GM18505 (cell line): ENCODE measurements around the gene INSIG1.

Experiments used
- ATAC-seq: cut with Tn5 transposase; IDR thresholded peaks from one replicate; pipeline ENCODE4 v1.9.1; 2021; ENCODE audit not compliant: unreplicated experiment
- POLR2A ChIP-seq: IDR thresholded peaks from 4 replicates; pipeline ENCODE4 v1.6.1; 2011; ENCODE audit warnings: borderline replicate concordance; ENCODE audit not compliant: insufficient read depth, insufficient read length; ENCODE audit errors: extremely low read depth

INSIG1 gene

DNA sequence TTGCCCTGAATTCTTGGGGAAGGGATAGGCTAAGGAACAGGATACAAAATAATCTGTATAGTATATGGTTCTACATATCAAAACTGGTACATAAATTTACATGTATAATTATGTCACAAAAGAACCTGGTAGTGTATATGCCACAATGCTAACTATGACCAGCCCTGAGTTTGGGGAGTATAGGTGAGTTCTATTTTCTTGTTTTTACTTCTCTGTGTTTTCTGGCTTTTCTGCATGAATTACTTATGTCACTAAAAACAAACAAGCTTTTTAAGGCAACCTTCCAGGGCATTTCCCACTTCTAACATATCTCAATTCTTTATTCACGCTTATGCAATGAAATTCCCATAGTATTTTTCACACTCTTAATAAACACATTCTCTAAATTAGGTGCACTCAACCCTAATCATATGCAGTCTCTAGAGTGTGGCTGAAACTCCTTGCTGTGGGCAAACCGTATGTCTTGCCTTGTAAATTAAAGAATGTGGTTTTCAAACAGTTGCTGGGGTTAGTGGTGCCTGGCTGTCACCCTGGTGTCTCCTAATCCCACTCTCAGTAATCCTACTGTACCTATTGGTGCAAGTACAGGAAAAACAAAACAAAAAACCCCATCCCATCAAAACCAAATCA, 14.0 kb upstream of the INSIG1 start:
- ATAC-seq = peak; percentile 80
- no peak for TF ChIP-seq POLR2A

DNA sequence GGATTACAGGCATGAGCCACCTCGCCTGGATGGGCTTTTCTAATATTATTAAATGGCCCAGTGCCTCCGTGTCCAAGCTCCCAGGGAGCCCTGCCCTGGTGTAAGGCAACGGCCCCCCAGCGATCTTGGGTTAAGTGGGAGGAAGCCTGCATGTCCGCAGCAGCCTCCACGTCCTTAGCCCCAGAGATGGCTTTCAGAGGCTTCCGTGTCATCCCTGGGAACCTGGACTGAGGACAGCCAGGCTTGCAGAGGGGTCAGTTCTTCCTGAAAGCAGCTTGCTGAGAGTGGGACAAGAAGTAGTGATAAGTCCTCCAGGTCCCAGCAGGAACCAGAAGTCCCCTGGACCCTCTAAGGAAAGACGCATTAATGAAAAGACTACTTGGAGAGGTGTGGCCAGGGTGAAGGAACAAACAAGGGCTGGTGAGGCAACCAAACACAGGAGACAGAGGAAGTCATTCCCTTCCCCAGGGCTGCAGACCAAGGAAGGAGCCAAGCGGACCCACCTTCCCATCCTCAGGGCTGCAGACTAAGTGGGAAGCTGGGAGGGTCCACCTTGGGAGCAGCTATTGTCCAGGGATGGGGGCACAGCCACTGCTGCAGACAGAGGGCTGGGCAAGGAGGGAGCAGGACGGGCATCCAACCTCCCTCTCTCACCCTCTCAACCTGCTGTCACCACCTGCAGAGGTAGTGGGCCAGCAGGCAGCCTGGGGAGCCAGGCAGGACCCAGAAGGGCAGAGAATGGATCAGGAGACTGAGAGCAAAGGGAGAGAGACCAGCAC, 13.0 kb upstream of the INSIG1 start:
- ATAC-seq = no peak
- TF ChIP-seq POLR2A = no peak

DNA sequence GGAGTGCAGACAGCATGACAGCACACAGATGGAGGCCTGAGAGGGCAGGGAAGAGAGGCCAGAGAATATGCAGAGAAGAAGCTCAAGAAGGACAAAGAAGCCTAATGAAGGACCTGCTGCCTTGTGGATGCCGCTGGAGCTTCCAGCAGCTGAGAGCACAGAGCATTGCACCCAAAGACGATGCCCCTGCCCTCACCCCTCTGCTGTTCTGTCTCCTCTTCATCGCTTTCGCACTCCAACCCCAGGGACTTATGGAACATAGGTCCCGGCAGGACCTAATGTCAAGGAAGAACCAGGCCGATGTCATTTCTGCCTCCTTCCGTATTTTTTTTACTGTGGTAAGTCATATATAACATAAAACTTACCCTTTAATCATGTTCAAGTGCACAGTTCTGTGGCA, 12.3 kb upstream of the INSIG1 start:
- no peak for ATAC-seq
- TF ChIP-seq POLR2A = no peak

GRCh38 chr7:155285833-155286232, 11.8 kb upstream of the INSIG1 start:
- no peak for ATAC-seq
- no peak for TF ChIP-seq POLR2A

DNA sequence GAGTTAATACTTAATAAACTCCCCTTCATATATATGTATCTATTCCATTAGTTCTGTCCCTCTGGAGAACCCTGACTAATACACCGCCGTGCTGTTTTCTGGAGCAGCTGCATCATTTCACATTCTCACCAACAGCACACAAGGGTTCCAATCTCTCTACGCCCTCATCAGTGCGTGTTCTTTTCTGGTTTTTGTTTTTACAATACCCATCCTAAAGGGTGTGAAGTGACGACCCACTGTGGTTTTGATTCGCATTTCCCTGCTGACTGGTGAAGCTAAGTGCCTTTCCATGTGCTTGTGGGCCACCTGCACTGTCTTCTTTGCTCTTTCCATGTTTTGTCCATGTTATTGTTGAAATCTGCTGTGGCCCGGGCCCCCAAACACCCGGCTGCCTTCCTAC, 11.0 kb upstream of the INSIG1 start:
- no peak for ATAC-seq
- no peak for TF ChIP-seq POLR2A

DNA sequence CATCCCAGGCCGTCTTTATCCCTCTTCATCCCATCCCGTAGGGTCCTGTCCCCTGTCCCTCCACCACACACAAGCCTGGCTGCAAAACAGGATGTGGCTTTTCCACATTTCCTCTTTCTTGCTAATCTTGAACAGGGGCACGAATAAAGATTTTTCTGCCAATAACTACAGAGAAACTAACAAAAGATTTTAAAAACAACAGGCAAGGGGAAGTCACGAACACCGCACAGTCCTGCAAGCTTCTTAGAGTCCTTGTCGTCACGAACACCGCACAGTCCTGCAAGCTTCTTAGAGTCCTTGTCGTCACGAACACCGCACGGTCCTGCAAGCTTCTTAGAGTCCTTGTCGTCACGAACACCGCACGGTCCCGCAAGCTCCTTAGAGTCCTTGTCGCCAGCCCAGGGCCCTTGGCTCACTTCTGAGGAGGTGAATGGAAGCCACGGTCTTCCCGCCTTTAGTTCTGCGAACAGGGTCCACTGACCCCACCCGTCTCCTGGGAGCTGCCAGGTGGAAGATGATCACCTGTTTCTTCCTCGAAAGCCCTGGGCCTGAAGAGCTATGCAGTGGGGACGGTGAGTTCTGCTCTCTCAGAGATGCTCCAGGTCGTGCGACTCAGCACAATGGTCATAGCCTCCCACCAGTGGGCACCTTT, 10.3 kb upstream of the INSIG1 start:
- no peak for TF ChIP-seq POLR2A
- no peak for ATAC-seq

DNA sequence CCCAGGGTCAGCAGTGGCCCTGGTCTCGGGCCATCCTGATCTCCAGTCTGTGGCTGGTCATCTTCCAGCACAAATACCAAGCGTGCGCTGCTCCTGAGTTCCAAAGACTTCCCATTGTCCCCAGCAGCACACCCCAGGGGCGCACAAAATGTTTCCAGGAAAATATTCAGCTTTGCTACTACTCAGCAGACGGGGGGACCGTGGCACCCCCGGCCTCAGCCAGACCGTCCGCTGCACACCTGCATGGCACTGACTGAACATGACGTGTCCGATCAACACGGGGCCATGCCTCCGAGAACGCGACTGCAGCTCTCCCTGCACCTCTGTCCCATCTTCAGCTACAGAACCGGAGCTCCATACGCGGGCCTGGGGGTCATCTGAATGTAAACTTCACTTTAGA, 9.6 kb upstream of the INSIG1 start:
- no peak for ATAC-seq

DNA sequence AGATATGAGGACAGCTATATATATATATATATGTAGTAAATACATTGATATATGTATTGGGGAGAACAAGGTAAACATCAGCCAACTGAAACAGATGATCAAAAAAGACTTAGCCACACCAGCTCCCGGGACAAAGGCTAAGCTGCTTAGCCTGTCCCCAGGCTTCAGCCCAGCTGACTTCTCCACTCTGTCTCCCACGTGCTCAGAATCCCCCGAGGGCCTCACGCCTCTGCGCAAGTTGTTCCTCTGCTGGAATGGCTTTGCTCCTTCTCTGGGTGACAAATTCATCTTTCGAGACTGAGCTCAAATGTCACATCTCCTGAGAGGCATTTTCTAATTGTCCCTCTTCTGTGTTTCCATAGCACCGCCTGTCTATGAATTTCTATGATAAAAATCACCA, 8.6 kb upstream of the INSIG1 start:
- ATAC-seq = no peak
- no peak for TF ChIP-seq POLR2A

More for the DNA sequence above, 9.6 kb upstream of the INSIG1 start:
- no peak for TF ChIP-seq POLR2A

DNA sequence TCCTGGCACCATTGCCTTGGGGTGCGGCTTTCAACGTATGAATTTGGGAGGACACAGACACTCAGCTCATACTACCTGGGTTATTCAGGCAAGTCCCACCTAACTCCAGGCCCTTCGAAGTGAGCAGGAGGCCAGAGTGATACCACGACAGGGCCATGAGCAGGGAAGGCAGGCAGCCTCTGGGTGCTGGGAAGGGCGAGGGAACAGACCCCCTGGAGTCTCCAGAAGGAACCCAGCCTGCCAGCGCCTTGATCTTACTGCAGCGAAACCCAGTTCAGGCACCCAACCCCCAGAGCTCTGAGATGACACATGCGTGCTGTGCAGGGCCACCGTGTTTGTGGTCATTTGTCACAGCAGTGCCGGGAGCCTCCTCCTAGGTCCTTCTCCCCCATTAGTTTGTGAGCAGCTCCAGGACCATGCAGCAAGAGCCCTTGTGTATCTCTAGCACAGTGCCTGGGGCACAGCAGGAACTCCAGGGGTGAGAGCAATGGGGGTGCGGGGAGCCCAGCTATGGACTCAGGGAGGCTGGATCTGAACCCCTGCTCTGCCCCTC, 7.7 kb upstream of the INSIG1 start:
- no peak for ATAC-seq
- TF ChIP-seq POLR2A = no peak

DNA sequence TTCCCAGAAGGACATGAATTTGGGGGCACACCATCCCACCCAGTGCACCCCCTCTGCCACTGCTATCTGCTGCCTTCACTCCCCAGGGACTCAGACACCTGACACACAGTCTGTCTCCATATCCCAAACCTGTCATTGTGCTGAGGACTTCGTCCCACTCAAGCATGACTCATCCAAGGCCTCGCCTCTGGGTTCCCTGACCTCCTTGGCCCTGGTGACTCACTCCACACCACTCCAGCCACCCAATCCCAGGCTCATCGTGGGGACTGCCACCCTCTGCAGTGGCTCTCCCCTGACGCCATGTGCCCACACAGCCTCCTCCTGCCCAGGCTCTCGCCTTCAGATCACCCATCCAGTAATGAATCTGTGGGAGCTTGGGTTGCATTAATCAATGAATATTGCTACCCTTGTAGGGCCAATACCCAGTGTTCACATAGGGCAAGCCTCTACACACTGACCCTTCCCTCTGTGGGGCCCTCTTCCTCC, 6.6 kb upstream of the INSIG1 start:
- no peak for TF ChIP-seq POLR2A
- ATAC-seq = no peak

DNA sequence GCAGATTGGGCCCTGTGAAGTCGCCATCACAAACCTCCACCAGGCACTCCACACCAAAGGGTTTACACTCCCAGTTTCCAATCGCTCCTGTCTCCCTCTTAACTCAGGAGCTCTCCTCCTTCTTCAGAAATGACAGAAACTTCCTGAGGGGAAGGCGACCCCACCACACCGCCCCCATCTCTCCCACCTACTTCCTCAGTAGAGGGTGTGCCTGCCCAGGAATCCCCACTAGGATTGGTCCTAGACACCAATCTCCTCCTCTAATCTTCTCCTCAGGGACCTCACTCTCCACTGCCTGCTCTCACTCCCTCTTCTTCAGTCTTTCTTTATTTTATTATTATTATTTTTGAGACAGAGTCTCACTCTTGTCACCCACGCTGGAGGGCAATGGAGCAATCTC, 5.9 kb upstream of the INSIG1 start:
- no peak for ATAC-seq
- TF ChIP-seq POLR2A = no peak

DNA sequence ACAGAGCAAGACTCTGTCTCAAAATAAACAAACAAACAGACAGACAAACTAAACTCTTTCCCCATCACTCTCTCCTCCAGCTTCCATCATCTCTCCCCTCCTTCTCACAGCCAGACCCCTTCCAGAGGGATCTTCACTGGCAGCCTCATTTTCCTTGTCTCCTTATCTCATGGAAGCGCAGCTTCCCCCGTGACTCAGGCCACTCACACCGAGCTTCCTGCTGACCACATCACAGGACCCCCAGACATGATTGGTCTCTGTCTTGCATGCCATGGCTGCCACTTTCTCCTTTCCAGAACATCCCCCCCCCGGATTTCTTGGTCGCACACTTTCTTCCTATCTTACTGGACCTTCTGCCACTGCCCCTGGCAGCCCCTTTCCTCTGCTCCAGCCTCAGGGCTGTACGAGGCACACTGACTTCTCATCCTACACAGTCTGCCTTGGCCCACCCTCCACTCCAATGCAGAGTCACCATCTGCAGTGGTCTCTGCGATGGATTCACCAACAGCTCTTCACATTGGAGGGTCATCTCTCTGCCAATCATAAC, 4.9 kb upstream of the INSIG1 start:
- ATAC-seq = no peak
- TF ChIP-seq POLR2A = no peak

- TF ChIP-seq POLR2A = no peak
- ATAC-seq = no peak
Observed at GRCh38 chr7:155293721-155294510, 3.8 kb upstream of the INSIG1 start.

- no peak for ATAC-seq
- no peak for TF ChIP-seq POLR2A
Observed at GRCh38 chr7:155294511-155294778, 3.2 kb upstream of the INSIG1 start.

DNA sequence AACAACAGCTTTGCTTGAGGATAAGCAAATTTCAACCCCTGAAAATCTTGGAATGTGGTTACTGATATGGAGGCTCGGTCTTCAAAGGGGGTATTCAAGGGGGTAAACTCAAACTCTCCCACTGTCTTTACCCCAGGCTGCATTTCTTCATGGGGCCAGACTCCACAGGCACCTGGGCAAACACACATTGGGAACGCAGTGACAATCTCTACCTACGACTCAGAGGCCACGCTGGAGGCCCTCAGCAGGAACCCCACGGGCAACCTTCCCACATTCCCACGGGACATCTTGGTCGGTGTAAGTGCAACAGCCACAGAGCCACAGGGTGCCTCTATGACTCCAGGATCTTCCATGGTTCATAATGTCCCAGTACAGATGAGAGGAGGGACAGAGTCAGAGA, 2.2 kb upstream of the INSIG1 start:
- ATAC-seq = no peak
- TF ChIP-seq POLR2A = no peak
